ENCODE results near the gene PRR29.

Gene PRR29

GRCh38 chr17:63998050-63998720 lies at the start of gene PRR29:
Gene PRR29, plus strand, starts transcription at chr17:63998351. Its CDS starts 14 bp downstream, at chr17:63998365.
- DNase-seq, result peak; percentile 87

GRCh38 chr17:63948521-63948920 lies 49.6 kb upstream of the PRR29 start:
- no peak for DNase-seq

- peak; percentile 77 for DNase-seq
Observed at GRCh38 chr17:63949576-63950250, 48.4 kb upstream of the PRR29 start.

- no peak for DNase-seq
Observed at GRCh38 chr17:63950940-63951907, 46.9 kb upstream of the PRR29 start.

GRCh38 chr17:63954402-63955063 lies 43.6 kb upstream of the PRR29 start:
- no peak for DNase-seq

- no peak for DNase-seq
Observed at GRCh38 chr17:63955232-63955631, 42.9 kb upstream of the PRR29 start.

- DNase-seq, result no peak
Observed at GRCh38 chr17:63955791-63956190, 42.4 kb upstream of the PRR29 start.

GRCh38 chr17:63956296-63956920 lies 41.7 kb upstream of the PRR29 start:
- DNase-seq, result no peak

GRCh38 chr17:63960006-63960405 lies 38.1 kb upstream of the PRR29 start:
- peak; percentile 73 for DNase-seq

- DNase-seq, result no peak
Observed at GRCh38 chr17:63960430-63960829, 37.7 kb upstream of the PRR29 start.

- DNase-seq, result peak; percentile 79
Observed at GRCh38 chr17:63961355-63962212, 36.6 kb upstream of the PRR29 start.

GRCh38 chr17:63962298-63962744 lies 35.8 kb upstream of the PRR29 start:
- no peak for DNase-seq

GRCh38 chr17:63963123-63963522 lies 35.0 kb upstream of the PRR29 start:
- no peak for DNase-seq

GRCh38 chr17:63966646-63967264 lies 31.4 kb upstream of the PRR29 start:
- DNase-seq, result no peak

- DNase-seq, result no peak
Observed at GRCh38 chr17:63967953-63968352, 30.2 kb upstream of the PRR29 start.

- no peak for DNase-seq
Observed at GRCh38 chr17:63969278-63969677, 28.9 kb upstream of the PRR29 start.

GRCh38 chr17:63972796-63973195 lies 25.4 kb upstream of the PRR29 start, which contains the start of gene SCN4A:
Gene SCN4A, minus strand, starts transcription at chr17:63972918. Its CDS starts 77 bp downstream, at chr17:63972841.
- DNase-seq, result no peak

- DNase-seq, result no peak
Observed at GRCh38 chr17:63973247-63973646, 24.9 kb upstream of the PRR29 start.

GRCh38 chr17:63973930-63974593 lies 24.1 kb upstream of the PRR29 start:
- DNase-seq, result peak; percentile 49

GRCh38 chr17:63974594-63975192 lies 23.5 kb upstream of the PRR29 start:
- DNase-seq, result no peak

Data from femur (tissue), 1 donor.